ENCODE data around the gene MGAM2.

- no peak for TF ChIP-seq CTCF (IDR thresholded peaks at IDR 0.05)
- TF ChIP-seq POLR2A (IDR thresholded peaks at IDR 0.05), result no peak
- no peak for TF ChIP-seq EP300 (IDR thresholded peaks at IDR 0.05)
Observed at GRCh38 chr7:142108728-142109505, 2.6 kb upstream of the MGAM2 start.
